AG10803 (cell line): ENCODE measurements around the gene FARS2.
A peak's percentile ranks its signal among the peaks of the same experiment; 100 is the strongest.

Source experiments
- DNase-seq: peaks from one replicate; pipeline ENCODE4 v3.0.0; 2010; ENCODE audit warnings: low read depth
- H3K4me3 ChIP-seq: 2 replicates; pipeline ENCODE4 v1.5.1; 2011; ENCODE audit warnings: mild to moderate bottlenecking, low read length, control low read depth
- CTCF ChIP-seq: conservative IDR thresholded peaks from 2 replicates; pipeline ENCODE4 v1.5.1; 2011; ENCODE audit warnings: mild to moderate bottlenecking, low read length, control low read depth, inconsistent platforms

FARS2 gene

GRCh38 chr6:5384276-5384675, 123.0 kb downstream of the FARS2 start:
- no peak for TF ChIP-seq CTCF
- no peak for DNase-seq
- no peak overlapping the region for H3K4me3 ChIP-seq

GRCh38 chr6:5388326-5388725, 127.0 kb downstream of the FARS2 start:
- no peak overlapping the region for H3K4me3 ChIP-seq
- no peak for DNase-seq
- 0 out of 2 replicates have a peak, but pooled peaks have one; percentile 3 for TF ChIP-seq CTCF

GRCh38 chr6:5389086-5389745, 127.9 kb downstream of the FARS2 start:
- no peak for TF ChIP-seq CTCF
- no peak overlapping the region for H3K4me3 ChIP-seq
- peak; percentile 61 for DNase-seq

- no peak overlapping the region for H3K4me3 ChIP-seq
- no peak for DNase-seq
- TF ChIP-seq CTCF: no peak
Measured at GRCh38 chr6:5390177-5390576, 128.9 kb downstream of the FARS2 start.

GRCh38 chr6:5394280-5394679, 133.0 kb downstream of the FARS2 start:
- H3K4me3 ChIP-seq: no peak overlapping the region
- no peak for DNase-seq
- TF ChIP-seq CTCF: no peak

GRCh38 chr6:5395719-5396118, 134.4 kb downstream of the FARS2 start:
- DNase-seq: no peak
- TF ChIP-seq CTCF: no peak

GRCh38 chr6:5398530-5398929, 137.2 kb downstream of the FARS2 start:
- H3K4me3 ChIP-seq: no peak overlapping the region
- TF ChIP-seq CTCF: peak; percentile 67
- DNase-seq: peak; percentile 61

More at GRCh38 chr6:5395719-5396118, 134.4 kb downstream of the FARS2 start:
- no peak overlapping the region for H3K4me3 ChIP-seq
